HG03558 (cell line): ENCODE measurements around the gene DTNA.
"Not testable (repeated sequence)": the region's sequence is repeated elsewhere in the genome, so short reads cannot be mapped to it uniquely, and the experiment has no call there.

Source experiments
- ATAC-seq: cut with Tn5 transposase; IDR thresholded peaks from one replicate; pipeline ENCODE4 v1.9.1; 2021; ENCODE audit warnings: moderate number of reproducible peaks; ENCODE audit not compliant: unreplicated experiment; ENCODE audit errors: extremely low read depth

Gene DTNA

DNA sequence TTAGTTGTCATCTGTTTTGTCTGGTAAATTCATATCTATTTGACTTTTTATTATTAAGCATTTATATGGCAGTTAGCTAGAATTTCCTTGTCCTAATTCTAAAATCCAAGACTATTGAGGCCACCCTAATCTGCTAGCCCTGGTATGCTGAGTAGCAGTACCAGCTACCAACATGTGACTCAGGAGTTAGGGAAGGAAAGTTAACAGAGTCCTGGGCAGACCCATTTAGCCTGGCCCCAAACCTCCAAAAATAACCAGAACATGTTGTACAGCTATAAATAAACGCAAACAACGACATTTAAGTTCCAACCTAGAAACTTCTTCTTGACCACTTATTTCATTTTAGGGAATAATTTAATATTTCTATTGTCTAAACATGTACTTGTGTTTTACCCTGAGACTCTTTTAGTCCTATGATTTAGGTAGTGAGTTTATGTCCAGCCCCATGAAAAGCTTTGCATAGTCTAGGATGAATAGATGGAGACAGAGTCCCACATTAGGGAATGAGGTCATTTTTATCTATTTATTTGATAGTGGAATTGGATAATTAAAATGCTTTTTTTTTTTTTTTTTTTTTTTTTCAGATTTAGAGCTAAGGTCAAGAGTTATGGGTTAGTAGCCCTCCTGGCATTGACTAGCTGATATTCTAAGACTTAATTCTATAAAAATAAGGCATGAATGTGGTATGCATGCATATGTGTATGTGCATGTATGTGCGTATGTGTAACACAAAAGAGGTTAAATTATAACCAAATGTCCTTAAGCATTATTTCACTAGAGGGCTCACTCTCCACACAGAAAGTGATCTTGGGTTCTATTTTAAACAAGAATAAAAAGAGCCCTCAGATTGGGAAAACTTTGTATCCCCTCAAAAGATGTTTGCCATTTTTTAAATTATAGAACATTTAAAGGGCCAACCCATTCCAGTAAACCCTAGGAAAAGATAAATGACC is 171.1 kb downstream of the DTNA start:
- ATAC-seq, result no peak

DNA sequence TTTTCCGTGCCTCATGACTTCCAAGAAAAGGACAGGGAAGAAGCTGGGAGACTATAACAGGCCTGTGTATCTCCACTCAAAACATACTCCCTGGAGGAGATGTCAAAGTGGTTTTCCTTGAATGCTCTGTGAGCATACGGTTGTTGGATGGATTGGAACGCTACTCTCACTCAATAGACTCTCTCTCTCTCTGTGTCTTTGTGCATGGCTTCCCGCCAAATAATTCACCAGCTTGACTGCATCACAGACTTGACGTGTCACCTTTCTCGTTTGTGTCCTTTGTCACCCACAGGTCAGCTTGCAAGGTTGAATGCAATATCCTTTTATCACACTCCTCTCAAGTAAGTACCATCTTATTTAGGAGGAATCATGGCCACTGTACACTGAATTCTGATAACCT is 174.3 kb downstream of the DTNA start:
- no peak for ATAC-seq

DNA sequence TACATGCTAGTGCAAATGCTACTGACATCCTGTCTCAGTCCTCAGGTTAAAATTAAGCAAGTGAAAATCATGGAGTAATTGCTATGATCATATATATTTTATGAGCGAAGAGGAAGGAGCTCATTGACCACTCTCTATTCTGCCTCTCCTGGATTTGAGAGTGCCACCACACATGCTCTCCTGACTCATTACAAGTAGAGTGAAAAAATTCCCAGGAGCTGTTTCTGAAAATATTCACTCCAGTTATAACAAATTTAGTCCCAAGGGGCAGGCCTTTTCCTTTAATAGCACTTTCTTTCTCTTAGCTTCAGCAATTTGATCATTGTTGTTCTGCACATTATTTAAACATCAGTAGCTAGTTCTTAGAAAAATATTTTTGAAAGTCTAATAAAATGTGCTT is 176.1 kb downstream of the DTNA start:
- no peak for ATAC-seq

DNA sequence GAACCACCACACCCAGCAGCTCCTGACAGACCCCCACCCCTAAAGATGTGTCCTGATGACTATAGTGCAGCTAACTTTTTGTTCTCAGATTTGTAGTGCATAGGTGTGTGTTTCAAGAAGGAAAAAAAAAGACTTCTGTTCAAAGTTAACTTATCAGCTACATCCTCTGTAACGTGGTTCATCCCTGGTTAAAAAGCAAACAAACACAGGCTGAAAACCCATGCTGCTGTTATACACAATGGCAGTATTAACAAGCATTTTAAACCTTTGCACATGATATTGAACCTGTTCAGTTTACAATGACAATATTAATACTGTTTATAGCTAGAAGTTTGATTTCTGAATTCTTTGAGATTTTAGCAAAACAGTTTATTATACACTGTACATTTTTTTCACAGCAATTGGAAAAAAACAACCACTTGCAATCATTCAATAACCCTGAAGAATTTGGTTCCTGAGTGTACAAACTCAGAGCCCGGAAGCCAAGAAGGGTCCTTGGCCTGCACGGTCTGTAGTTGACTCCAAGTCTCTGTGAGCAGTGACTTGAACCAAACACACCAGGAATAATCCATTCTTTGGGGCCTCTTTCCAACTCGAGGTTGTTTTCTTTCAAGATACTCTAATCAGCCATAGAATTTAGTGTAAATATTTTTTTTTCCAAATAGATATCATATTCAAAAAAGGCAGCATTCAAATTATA is 177.9 kb downstream of the DTNA start:
- ATAC-seq, result no peak

DNA sequence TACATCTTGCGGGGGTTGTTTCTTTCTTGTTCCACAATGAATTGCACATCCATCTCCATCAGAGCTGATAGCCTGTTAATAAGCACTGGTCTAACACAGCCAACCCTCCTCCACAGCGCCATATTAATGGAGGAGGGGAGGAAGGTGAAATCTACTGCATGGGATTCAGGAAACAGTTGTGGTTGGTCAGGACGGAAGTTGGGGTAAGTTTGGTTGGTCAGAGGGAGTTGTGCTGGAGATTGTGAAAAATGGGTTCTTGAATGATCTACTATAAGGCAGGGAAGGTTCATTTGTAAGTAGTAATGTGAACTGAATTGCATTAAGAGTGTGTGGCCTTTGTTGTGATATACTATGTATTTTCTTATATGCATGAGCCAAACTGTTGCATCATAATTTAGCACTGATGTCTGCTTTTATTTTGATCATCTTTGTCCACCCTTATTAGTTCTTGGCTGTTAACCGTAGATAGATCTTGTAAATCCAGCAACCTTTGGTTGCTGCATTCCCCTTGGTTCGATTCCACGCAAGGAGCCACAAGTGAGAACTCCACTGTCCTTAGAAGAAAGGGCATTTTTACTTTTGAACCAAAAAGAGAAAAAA is 180.5 kb downstream of the DTNA start:
- ATAC-seq, result no peak

DNA sequence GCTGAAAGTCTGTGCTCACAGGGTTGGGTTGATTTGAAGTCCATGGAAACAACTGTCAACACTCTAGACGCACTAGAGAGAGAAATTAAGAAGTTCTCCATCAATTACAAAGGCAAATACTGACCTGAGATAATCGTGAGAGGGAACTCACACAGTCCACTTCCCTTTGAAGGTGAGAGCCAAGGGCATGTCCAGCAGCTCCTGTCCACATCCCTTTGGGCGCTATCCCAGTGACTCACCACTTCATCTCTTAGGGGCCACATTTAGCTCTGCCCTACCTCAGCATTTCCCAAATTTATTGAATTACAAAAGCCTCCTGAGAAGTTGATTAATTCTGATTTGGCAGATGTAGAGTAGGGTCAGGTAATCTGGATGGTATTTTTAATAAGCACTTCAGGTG is 182.3 kb downstream of the DTNA start:
- ATAC-seq, result no peak

DNA sequence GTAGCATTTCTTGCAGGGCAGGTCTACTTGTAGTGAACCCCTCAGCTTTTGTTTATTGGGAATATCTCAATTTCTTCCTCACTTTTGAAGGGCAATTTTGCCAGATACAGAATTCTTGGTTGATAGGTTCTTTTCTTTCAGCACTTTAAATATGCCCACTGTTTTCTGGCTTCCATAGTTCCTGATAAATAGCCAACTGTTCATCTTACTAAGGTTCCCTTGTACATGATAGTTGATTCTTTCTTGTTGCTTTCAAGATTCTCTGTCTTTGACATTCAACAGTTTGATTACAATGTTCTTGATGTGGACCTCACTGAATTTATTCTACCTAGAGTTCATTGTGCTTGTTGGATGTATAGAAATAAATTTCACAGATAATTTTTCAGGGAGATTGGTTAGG is 183.1 kb downstream of the DTNA start:
- no peak for ATAC-seq

DNA sequence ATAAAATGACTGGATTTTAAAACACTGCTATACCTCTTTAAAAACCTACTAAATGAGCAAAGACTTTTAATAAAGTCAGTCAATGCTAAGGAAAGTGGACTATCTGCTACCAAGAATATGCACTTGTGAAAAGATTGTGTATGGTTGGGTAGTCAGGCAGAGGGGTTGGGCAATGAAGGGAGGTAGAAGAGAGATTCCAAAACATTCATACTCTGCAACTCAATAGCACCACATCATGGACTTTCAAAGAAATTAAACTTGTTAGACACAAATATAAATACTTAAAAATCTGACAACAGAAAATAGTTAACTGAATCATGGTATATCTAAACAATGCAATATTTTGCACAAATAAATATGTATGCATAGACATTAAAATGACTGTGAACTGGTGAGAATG is 191.2 kb downstream of the DTNA start:
- ATAC-seq, result no peak

DNA sequence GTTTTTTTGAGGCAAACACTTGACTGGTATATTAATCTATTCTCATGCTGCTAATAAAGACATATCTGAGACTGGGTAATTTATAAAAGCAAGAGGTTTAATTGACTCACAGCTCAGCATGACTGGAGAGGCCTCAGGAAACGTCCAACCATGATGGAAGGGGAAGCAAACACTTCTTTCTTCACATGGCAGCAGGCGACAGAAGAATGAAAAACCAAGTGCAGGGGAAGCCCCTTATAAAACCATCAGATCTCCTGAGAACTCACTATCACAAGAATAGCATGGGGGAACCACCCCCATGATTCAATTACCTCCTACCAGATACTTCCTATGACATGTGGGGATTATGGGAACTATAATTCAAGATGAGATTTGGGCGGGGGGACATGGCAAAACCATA is 194.9 kb downstream of the DTNA start:
- ATAC-seq, result no peak

DNA sequence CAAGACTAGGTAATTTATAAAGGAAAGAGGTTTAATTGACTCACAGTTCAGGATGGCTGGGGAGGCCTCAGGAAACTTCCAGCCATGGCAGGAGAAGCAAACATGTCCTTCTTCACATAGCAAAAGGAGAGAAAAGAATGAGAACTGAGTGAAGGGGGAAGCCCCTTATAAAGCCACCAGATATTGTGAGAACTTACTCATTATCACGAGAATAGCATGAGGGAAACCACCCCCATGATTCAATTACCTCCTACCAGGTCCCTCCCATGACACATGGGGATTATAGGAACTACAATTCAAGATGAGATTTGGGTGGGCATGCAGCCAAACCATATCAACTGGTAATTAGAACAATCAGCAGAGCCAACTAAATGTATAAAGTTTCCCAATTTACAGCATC is 196.9 kb downstream of the DTNA start:
- ATAC-seq, result not testable (repeated sequence)

DNA sequence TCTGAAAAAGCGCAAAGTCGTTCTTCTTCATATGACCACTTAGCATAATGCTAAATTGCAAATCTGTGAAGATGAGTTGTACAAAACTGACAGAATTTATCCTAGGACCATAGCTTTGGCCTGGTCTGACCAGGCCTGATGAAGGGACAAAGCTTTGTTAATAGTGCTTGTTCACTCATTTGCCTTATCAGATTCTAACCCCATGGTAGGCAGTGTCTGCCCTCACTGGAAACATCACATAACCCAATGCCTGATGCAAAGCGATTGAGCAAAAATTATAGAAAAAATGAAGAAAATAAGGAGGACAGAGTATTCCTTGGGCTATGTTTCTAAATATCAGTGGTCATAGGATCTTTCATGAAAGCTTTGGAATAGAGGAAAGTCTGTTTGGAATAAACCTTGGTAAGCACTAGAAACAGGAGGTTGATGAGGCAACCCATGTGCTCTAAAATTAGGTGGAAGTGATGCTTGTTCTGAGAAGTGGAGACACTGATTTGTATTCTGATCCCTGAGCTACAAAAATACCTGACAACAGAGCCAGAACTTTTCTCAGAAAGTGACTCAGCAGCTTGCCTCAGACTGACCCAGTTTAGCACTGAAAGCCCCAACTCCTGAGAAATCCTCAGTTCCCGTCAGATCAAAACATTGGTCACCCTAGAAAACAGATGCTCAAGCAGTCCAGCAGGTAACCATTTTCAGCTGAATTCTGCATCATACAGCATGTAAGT is 199.7 kb downstream of the DTNA start:
- ATAC-seq, result no peak

DNA sequence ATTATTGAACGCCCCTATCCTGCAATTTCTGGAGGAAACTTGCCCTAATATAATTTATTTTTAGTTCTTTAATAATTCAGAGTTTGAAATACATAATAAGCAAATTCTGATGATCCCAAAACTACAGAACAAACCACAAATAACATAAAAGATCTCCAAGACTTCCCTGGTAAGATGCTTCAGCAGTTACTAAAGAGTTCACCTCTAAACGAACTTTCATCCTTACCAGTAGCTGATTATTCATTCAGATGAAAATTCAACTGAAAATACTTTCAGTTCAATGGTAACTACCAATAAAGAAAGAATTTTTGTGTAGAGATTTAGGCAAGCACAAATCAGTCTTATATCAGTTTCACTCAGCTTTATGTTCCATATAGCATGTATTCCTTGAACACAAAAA is 201.0 kb downstream of the DTNA start:
- no peak for ATAC-seq

DNA sequence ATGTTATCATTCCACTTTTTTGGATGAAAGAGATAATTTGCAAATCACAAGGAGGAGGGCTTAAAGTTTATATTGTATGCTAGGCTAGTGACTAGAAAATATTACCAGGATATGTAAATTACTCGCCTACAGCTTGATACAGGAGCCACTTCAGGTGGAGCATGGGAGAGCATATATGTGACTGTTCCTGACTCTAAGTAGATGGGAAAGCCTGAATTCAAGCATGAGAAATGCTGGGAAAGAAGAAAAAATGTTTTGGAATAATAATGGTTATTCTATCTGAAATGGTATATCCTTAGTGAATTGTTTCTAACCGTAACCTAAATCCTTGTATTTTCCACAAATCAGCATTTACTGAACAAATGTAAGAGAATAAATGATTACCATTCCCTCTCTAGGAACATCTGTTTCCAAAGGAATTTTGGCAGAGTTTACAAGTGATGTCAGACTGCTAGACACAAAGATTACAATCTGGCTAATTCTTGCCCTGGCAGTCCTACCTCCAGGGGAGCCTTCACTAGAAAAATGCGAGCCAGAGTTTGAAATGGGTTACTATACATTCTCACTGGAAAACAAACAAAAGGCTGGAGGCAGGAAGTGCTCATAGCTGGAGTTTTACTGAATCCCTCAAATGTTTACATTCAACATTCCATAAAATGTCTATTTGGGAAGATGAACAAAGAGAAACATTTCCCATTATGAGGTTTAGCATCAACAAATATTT is 201.7 kb downstream of the DTNA start:
- ATAC-seq, result no peak

DNA sequence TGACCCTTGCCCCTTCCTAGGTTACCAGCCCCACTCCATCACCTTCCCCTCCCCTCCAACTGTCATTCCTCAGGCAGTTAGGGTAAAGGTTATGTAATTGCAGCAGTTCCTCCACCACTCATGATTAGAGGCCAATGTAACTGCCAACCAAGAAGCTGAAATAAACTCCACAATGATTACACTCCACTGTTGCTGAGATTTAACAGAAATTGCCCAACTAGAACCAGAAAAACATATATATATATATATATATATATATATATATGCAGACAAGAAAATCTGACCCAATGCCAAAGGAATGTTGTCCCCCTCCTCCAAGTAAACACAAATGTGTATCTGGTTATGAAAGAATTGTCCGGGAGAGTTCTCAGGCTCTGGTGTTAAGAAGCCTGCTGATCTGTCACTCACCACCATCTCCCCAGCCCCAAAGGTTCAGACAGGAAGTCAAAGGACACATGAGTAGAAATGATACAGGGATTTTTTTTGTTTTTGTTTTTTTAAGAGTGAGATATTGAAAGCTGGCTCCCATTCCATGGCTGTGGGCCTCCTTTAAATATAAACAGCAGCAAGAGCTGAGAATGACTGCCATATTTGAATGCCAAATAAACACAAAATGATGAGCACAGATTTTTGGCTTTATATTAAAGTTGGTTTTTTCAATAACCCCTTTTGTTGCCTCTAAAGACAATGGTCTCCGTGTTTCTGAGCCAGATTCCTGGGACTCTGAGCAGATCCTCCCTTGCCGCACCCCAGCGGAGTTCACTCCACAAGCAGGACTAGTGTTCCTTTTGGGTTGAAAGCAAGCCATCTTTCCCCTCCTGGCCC is 204.0 kb downstream of the DTNA start:
- no peak for ATAC-seq

DNA sequence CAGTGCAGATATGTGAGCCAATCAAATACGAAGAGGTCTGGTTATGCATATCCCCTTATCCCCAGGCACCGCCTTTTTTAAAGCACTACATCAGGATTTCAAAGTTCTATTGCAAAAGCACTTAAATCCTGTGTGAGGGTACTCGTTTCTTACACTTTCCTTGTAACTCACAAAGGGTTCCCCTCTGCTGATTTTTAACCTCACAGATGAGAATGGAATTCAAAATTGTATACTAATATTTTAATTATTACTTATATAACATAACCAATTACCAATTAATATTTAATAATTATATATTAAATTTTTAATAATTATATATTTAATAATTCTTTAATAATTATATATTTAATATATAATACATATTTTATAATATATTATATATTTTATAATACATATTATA is 204.9 kb downstream of the DTNA start:
- no peak for ATAC-seq

DNA sequence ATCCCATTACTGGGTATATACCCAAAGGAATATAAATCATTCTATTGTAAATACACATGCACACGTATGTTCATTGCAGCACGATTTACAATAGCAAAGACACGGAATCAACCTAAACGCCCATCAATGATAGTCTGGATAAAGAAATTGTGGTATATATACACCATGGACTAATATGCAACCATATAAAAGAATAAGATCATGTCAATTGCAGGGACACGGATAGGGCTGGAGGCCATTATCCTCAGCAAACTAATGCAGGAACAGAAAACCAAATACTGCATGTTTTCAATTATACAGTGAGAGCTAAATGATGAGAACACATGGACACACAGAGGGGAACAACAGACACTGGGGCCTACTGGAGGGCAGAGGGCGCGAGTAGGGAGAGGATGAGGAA is 206.4 kb downstream of the DTNA start:
- ATAC-seq, result not testable (repeated sequence)

DNA sequence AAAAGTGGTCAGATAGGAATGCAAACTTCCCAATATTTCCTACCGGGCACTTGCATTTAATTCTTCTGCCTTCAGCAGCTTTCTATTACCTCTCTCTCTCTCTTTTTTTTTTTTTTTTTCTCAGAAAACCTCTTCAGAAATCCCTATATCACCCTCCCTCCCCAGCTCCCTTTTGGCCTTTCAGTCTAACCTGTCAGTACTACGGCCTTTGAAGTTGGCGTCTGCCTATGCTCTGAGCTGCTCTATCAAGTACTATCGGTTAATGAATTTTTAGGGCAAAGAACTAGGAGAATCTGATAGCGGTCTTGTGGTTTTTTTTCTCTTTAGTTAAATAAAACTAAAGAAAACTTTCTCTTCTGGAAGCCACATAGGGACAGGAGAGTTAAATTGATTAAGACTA is 208.8 kb downstream of the DTNA start:
- no peak for ATAC-seq

DNA sequence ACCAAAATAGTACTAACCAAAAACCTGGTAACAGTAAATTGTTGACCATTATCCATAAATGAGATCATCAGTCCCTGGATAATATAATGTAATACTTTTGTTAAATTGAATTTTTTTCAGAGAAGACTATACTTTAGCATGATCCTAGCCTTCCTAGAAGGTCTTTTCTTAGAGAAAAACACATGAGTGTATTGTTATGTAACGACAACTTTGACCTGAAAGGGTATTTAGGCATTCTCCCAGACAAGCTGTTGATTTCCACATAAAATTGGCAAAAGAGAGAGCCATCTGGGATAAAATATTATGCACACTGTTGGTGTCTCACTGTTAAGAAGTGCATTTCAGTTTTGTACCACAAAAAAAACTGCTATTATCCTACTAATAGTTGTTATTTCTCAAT is 211.1 kb downstream of the DTNA start:
- ATAC-seq, result no peak

DNA sequence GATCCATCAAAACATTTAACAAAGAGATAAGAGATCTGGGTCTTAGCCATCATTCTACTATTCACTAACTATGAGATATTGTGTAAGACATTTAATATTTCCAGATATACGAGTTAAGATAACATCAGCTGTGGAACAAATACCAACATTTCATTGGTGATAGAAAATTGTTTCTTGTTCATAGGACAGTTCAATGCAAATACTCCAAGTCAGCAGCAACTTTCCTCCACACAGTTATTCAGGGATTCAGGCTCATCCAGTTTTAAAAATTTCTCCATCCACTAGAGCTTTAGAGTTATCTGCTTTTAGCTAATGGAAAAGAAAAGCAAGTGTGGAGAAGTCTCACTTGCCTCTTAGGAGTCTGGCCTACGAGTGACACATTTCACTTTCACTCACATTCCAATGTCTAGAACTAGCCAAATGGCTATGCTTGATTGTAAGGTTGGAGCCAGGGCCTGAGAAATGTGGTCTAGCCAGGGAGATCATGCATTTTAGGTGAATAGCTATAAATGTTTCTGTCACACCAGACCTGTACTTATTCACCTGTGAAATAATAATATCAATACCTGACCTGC is 211.8 kb downstream of the DTNA start:
- no peak for ATAC-seq
